ENCODE measurements around the gene TMEM126B. TPM values are rescaled to one million over a fixed set of nuclear protein-coding genes. Genes with fewer than 3 reads are reported as not detected.
"Not testable (repeated sequence)": the region's sequence is repeated elsewhere in the genome, so short reads cannot be mapped to it uniquely, and the experiment has no call there.

The TMEM126B gene
- total RNA-seq, 1 donor from 2014 or later: 29.5 TPM

- Mint-ChIP-seq H3K36me3 (no peaks in the 10 kb centered on the region), H3K4me1 (peaks cover 2% of the 10 kb centered on the region), H3K27ac (no peak overlapping the region), H3K9me3 (no peaks in the 10 kb centered on the region), H3K4me3 (no peak overlapping the region), H3K27me3 (ENCODE audit: low read depth) (peaks cover 2% of the 10 kb centered on the region)
- no peak for TF ChIP-seq CTCF (IDR thresholded peaks at IDR 0.05; ENCODE audit: unreplicated experiment)
- DNase-seq (ENCODE audit: low spot score in 2 of 2, unreplicated experiment in 2 of 2): no peak
These were observed 31.5 kb upstream of the TMEM126B start for GRCh38 chr11:85596886-85597285.

DNA sequence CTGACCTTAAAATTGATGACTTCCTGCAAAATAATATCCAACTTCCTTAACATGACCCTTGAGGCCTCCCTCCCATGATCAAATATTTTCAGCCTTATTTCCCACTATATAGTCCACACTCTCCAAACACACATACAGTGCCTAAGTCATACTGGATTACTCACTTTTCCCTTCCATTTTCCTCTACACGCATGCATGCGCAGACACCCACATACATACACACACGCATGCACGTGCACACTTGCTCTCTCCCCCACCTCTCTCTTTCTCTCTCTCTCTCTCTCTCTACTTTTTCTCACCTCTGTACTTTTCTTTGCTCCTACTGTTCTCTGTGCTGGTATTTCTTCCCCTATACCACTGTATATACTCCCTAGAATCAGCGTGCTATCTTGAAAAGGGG lies 29.3 kb upstream of the TMEM126B start:
- Mint-ChIP-seq H3K4me3 (no peak overlapping the region), H3K36me3 (no peaks in the 10 kb centered on the region), H3K27me3 (ENCODE audit: low read depth) (no peaks in the 10 kb centered on the region), H3K4me1 (peaks cover 2% of the 10 kb centered on the region), H3K27ac (no peak overlapping the region), H3K9me3 (no peaks in the 10 kb centered on the region)
- no peak for DNase-seq (ENCODE audit: low spot score in 2 of 2, unreplicated experiment in 2 of 2)
- TF ChIP-seq CTCF (IDR thresholded peaks at IDR 0.05; ENCODE audit: unreplicated experiment): no peak

DNA sequence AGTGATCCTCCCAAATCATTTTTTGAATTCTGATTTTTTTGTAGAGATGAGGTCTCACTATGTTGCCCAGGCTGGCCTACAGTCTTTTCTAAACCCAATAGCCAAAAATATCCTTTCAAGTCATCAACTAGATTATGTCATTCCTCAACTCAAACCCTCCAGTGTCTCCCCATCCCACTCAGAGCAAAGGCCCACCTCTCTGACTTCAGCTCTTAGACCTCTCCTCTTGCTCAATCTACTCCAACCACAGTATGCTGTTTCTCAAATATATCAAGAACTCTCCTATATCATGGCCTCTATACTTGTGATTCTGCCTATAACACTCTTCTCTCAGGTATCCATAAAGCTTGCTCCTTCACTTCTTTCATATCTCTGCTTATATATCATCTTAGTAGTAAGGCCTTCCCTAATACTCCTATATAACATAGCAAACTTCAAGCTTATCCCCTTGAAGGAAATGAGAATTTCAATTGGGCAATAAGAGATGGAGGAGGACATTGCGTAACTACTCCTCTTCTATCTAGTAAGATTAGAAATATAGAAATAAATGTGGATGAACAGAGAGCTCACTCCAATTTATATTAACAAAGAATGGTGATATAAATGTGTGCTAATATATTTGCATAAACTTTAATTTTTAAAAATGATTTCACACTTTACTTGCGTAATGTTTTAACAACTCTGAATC lies 25.7 kb upstream of the TMEM126B start:
- no peak for TF ChIP-seq CTCF (IDR thresholded peaks at IDR 0.05; ENCODE audit: unreplicated experiment)
- no peak overlapping the region for H3K27ac Mint-ChIP-seq
- peaks cover 2% of the 10 kb centered on the region for H3K4me1 Mint-ChIP-seq
- H3K4me3 Mint-ChIP-seq: no peak overlapping the region
- peaks cover 5% of the 10 kb centered on the region for H3K9me3 Mint-ChIP-seq
- no peaks in the 10 kb centered on the region for H3K27me3 Mint-ChIP-seq (ENCODE audit: low read depth)
- H3K36me3 Mint-ChIP-seq: no peaks in the 10 kb centered on the region
- DNase-seq (ENCODE audit: low spot score in 2 of 2, unreplicated experiment in 2 of 2): no peak

GRCh38 chr11:85603220-85603619 lies 25.2 kb upstream of the TMEM126B start:
- Mint-ChIP-seq H3K27me3 (ENCODE audit: low read depth) (no peaks in the 10 kb centered on the region), H3K27ac (no peak overlapping the region), H3K9me3 (peaks cover 5% of the 10 kb centered on the region), H3K4me3 (no peak overlapping the region), H3K36me3 (no peaks in the 10 kb centered on the region), H3K4me1 (peaks cover 2% of the 10 kb centered on the region)
- no peak for DNase-seq (ENCODE audit: low spot score in 2 of 2, unreplicated experiment in 2 of 2)
- no peak for TF ChIP-seq CTCF (IDR thresholded peaks at IDR 0.05; ENCODE audit: unreplicated experiment)

DNA sequence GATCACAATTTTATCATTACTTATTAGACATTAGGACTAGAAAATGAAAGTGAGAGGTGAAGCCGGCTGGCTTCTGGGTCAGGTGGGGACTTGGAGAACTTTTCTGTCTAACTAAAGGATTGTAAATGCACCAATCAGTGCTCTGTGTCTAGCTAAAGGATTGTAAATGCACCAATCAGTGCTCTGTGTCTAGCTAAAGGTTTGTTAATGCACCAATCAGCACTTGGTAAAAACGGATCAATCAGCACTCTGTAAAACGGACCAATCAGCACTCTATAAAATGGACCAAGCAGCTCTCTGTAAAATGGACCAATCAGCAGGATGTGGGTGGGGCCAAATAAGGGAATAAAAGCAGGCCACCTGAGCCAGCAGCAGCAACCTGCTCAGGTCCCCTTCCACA lies 22.2 kb upstream of the TMEM126B start:
- H3K4me3 Mint-ChIP-seq; H3K27ac Mint-ChIP-seq; H3K36me3 Mint-ChIP-seq; H3K9me3 Mint-ChIP-seq; H3K27me3 Mint-ChIP-seq (ENCODE audit: low read depth); DNase-seq (ENCODE audit: low spot score in 2 of 2, unreplicated experiment in 2 of 2); H3K4me1 Mint-ChIP-seq: not testable (repeated sequence)

DNA sequence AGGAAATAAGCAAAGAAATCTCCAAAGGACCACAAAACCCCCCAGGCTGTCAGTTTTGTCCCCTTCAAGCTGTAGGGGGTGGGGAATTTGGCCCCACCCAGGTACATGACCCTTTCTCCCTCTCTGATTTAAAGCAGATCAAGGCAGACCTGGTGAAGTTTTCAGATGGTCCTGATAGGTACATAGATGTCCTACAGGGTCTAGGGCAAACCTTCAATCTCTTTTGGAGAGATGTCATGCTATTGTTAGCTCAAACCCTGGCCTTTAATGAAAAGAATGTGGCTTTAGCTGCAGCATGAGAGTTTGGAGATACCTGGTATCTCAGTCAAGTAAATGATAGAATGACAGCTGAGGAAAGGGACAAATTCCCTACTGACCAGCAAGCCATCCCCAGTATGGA lies 19.8 kb upstream of the TMEM126B start:
- H3K36me3 Mint-ChIP-seq; H3K27me3 Mint-ChIP-seq (ENCODE audit: low read depth); H3K4me1 Mint-ChIP-seq; DNase-seq (ENCODE audit: low spot score in 2 of 2, unreplicated experiment in 2 of 2); H3K27ac Mint-ChIP-seq; H3K9me3 Mint-ChIP-seq; H3K4me3 Mint-ChIP-seq: not testable (repeated sequence)

- H3K27me3 Mint-ChIP-seq (ENCODE audit: low read depth); H3K27ac Mint-ChIP-seq; H3K4me3 Mint-ChIP-seq; H3K36me3 Mint-ChIP-seq; H3K4me1 Mint-ChIP-seq; DNase-seq (ENCODE audit: low spot score in 2 of 2, unreplicated experiment in 2 of 2): not testable (repeated sequence)
- H3K9me3 Mint-ChIP-seq: peaks cover 12% of the 10 kb centered on the region
These were observed 19.1 kb upstream of the TMEM126B start for GRCh38 chr11:85609286-85609685.

DNA sequence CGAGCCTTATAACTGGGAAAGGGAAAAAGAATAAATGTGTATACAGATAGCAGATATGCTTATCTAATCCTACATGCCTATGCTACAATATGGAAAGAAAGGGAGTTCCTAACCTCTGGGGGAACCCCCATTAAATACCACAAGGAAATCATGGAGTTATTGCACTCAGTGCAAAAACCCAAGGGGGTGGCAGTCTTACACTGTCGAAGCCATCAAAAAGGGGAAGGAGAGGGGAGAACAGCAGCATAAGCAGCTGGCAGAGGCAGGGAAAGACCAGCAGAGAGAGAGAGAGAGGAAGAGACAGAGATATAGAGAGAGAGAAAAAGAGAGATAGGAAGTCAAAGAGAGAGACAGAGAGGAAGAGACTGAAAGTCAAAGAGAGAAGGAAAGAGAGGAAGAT lies 16.8 kb upstream of the TMEM126B start:
- not testable (repeated sequence) for H3K36me3 Mint-ChIP-seq; DNase-seq (ENCODE audit: low spot score in 2 of 2, unreplicated experiment in 2 of 2); H3K4me3 Mint-ChIP-seq; H3K27ac Mint-ChIP-seq; H3K4me1 Mint-ChIP-seq; H3K27me3 Mint-ChIP-seq (ENCODE audit: low read depth)
- peaks cover 10% of the 10 kb centered on the region for H3K9me3 Mint-ChIP-seq
